G401 (cell line): Measurements from ENCODE around the gene DPH7. TPM values are rescaled to one million over a fixed set of nuclear protein-coding genes. Genes with fewer than 3 reads are reported as not detected.
"Not testable (repeated sequence)": the region's sequence is repeated elsewhere in the genome, so short reads cannot be mapped to it uniquely, and the experiment has no call there.

ENCODE experiments used
- DNase-seq: peaks from one replicate; pipeline ENCODE4 v3.0.0-alpha.2; 2015; ENCODE audit warnings: low spot score
- in situ Hi-C: cut with HindIII; loops from 2 replicates; pipeline ENCODE4 v1.10.0; 2016; ENCODE audit warnings: low sequenced_read_pairs, mixed read lengths
- total RNA-seq: library from RNA; depleted of rRNA; stranded (reverse); fragments of >200 nt; shearing (Covaris generic); gene quantifications from 2 replicates; pipeline ENCODE4 v1.2.3, GENCODE V29; 2014; rRNA removed

Gene DPH7
- total RNA-seq = 39.0 and 46.2 TPM in 2 replicates

DNA sequence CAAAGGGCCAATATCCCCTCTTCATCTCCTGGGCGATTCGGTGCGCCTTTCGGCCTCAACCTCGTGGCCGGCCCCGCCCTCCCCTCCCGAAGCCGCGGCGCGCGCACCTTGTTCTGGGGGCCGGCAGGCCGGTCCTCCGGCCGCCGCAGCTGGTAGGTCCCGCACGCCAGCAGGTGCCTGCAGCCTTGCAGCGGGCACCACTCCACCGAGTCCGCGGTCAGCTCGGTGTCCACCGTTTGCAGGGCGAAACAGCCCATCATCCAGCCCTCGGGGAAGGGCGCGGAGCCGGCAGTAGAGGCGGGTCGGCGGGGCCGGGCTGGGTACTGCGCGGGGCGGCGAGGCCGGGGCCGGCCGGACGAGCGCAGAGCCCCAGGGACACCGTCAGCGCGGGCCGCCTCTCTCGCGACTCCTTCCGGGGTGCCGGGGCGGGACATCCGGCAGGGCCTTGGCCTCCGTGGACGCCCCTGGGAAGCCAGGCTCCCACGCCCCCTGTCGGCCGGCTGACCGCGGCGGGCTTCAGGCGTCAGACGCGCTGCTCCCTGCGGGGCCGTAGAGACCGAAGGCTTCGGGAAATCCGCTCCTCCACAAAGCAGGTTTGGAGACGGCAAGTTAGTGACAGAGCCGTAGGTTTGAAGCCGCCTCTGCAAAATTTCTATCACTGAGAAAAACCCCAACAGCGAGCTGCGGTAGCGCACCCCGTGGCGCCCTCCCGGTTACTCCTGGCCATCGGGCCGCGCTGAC is at the start of gene DPH7:
Gene DPH7, minus strand, starts transcription at position 408 of the 741 bp plus-strand sequence. Its CDS starts 148 bp downstream, at position 260.
- peak; percentile 93 for DNase-seq
- in situ Hi-C loops = no loop called here

DNA sequence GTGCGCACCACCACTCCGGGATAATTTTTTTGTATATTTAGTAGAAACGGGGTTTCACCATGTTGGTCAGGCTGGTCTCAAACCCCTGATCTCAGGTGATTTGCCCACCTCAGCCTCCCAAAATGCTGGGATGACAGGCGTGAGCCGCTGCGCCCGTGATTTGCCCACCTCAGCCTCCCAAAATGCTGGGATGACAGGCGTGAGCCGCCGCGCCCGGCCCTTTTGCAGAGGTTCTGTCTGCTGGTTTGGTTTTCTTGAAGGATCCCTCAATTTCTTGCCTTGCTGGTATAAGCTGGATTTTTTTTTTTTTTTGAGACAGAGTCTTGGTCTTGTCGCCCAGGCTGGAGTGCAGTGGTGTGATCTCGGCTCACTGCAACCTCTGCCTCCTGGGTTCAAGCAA is 48.7 kb upstream of the DPH7 start:
- DNase-seq, in situ Hi-C loops: not testable (repeated sequence)

DNA sequence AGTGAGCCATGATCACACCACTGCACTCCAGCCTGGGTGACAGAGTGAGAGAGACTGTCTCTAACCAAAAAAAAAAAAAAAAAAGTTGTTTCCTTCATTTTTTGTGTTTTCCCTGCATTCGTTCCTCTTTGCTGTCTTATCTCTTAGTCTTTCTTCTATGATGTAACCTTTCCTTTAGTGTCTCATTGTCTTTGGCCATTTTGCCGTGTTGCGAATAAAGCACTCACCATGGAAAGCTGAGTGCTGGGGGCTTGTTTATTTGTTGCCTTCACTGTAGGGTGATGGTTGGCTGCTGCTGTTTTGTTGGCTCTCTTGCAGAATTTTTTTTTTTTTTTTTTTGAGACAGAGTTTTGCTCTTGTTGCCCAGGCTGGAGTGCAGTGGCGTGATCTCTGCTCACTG is 47.7 kb upstream of the DPH7 start:
- in situ Hi-C loops = no loop called here
- no peak for DNase-seq

DNA sequence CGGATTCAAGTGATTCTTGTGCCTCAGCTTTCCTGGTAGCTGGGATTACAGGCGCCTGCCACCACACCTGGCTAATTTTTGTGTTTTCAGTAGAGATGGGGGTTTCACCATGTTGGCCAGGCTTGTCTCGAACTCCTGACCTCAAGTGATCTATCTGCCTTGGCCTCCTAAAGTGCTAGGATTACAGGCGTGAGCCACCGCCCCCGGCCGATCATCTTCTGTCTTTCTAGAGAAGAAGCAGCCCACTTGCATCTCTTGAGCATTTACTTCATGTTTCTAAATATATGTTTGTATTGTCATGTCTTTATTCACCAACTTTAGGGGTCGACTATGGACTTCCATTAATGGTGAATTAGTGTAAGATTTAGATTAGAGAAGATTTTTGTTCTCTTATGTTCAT is 43.5 kb upstream of the DPH7 start:
- DNase-seq, in situ Hi-C loops: not testable (repeated sequence)

DNA sequence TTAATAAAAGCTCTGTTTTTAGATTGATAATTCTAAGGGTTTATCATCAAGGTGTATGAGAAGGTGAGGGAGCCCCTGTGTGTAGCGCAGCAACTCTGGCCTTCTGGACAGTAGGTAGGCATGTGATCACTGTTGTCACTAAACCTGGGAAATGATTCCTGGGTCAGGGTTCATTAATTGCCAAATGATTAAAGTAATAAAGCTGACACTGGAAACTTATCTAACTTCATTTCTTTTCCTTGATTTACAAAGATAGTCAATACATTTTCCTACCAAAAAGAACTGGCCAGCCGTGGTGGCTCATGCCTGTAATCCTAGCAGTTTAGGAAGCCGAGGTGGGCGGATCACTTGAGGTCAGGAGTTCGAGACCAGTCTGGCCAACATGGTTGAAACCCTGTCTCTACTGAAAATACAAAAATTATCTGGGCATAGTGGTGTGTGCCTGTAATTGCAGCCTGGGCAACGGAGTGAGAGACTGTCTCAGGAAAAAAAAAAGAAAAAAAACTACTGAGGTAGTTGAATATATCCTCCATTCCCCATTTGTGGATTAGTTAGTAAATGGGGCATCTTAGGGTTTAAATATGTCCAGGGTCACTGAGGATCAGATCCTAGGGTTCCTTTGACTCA is 42.5 kb upstream of the DPH7 start:
- DNase-seq = no peak
- in situ Hi-C loops = no loop called here

DNA sequence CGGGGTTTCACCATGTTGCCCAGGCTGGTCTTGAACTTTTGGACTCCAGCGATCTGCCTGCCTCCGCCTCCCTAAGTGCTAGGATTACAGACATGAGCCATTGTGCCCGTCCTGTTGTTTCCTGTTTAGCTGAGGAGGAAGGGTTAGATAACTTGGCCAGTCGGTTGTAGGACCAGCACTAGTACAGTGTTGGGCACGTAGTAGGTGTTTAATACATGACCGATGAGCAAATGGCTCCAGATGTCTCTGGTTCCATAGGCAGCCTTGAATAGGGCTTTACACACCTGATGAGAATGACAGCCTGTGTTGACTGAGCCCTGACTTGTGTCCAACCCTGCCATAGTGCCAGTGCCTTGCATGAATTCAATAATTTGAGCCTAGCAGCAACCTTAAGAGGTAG is 41.9 kb upstream of the DPH7 start:
- no peak for DNase-seq
- in situ Hi-C loops = no loop called here

DNA sequence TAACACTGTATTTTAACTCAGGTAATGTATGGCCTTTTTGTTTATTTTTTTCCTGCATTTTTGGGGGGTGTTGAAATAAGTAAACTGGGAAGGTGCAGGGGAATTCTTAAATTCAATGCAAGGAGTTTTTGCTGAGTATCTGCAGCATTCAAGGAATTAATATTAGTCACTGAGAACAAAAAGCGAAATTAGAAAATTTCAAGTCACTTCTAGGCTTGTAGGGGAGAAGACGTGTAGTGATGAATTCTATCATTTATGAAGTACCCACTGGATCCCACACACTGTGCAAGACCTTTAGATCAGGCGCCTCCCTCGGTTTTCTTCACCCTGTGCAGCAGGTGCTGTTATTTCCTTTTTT is 41.3 kb upstream of the DPH7 start:
- DNase-seq = no peak

DNA sequence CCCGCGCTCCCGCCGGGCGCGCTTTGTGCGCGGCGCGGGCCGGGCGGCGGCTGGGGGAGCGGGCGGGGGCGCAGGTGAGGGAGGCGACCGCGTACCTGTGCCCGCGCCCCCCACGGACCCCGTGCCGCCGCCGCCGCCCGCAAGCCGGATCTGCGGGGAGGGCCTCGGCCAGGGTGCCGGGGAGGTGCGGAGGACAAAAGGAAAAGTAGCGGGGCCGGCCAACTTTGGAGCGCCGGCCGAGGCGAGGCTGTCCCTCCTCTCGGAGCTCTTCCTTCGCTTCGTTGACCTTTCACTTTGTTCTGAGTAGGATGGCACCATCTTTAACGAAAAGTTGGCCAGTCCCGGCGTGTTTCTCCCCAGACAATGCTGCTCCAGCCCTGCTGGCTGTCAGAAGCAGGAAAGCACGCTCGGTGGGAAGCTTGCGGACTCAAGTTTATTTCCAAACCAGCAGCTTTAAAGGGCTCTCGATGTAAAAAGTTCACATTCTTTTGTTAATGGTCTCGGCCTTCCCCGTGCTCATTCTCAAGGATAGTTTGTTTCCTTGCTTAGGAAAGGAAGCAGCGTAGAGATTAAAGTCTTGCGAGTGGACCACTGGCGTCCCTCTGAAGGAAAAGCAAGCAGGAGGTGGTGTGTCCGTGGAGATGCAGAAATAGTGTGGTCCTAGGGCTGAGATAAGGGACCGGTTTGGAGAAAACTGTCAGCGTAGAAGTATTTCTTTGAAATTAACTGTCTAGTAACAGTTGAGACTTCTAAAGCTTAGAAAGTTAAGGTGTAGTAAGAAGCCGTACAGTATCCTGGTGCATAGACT is 40.7 kb upstream of the DPH7 start:
- peak; percentile 32 for DNase-seq
- in situ Hi-C loops = no loop called here

More for the DNA sequence above, 41.3 kb upstream of the DPH7 start:
- in situ Hi-C loops = no loop called here

DNA sequence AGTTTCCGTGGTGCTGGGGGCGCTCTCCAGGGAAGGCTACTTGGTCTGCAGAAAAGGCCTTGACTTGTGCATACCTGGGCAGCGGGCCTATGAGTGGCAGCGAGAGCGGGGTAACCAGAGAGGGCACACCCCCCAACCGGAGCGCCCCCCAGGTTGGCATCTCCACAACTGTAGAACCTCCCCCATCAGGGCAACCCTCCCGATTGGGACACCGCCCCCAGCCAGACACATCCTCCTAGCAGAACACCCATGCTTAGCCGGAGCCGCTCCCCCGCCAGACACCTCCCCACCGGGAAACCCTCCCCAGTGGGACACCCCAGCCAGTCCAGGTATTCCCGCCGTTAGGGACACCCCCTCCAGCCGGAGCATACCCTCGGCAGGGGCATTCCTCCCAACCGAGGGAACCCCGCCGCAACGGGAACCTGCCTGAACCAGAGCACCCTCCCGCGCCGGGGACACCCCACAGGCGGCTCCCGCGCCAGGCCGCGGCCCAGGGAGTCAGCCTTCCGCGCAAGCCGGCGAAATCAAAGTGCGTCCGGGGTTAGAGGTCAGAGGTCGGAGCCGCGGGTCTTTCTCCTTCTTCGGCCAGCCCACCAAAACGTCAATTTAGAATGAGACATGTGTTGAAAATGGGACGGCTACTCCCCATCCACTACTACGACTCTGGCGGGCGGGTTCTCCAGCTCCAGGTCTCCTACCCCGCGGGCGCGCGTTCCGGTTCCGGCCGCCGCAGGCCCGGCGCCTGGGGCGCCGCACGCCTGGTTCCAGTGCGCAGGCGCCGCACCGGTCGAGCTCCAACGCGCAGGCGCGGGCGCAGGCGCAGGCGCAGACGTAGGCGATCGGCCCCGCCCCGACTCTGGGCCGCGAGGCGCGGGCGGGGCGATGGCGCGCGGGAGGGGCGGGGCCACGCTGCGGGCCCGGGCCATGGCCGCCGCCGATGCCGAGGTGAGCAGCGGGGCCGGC is 39.7 kb upstream of the DPH7 start, which contains the start of gene EHMT1:
Gene EHMT1, plus strand, starts transcription at position 901 of the 963 bp plus-strand sequence. Its CDS starts 24 bp downstream, at position 925.
- peak; percentile 79 for DNase-seq
- in situ Hi-C loops = no loop called here

DNA sequence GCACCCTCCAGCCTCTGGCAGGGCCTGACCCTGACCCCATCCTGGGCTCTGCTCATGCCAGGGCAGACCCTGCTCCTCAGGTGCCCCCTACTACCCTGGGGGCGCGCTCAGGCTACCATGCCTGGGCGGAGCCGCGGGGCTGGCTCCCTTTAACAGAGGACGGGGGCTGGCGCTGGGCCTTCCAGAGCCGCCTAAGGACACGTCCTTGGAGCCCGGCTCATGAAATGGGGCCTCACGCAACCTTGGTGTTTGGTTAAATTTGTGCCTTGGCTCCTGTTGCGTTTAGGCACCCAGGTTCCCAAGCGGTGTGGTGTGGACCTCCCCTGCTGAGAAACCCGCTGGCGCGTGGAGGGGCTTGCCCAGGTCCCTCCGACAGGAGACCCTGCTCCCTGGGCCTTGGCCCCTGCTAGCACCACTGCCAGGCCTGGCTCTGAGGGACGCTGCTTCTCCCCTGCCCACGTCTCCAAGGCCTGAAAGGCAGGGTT is 36.7 kb upstream of the DPH7 start:
- in situ Hi-C loops = no loop called here
- no peak for DNase-seq

DNA sequence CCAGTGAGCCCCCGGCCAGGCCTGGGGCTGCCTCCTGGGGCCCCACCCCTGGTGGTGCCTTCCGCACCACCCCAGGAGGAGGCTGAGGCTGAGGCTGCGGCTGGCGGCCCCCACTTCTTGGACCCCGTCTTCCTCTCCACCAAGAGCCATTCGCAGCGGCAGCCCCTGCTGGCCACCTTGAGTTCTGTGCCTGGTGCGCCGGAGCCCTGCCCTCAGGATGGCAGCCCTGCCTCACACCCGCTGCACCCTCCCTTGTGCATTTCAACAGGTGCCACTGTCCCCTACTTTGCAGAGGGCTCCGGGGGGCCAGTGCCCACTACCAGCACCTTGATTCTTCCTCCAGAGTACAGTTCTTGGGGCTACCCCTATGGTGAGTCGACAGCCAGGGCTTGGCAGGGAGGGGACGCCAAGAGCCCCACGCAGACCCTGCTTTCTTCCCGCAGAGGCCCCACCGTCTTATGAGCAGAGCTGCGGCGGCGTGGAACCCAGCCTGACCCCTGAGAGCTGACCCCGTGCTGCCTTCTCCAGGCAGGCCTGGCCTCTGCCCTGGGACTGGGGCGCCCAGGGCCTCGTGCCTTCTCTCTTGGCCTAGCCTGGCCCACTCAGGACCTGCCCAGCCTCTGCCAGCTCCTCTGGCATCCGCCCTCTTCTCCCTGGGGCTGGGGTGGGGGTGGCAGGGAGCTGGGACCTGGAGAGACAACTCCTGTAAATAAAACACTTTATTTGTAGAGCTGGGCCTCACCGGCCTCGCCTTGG is 36.1 kb upstream of the DPH7 start:
- no peak for DNase-seq
- in situ Hi-C loops = no loop called here

DNA sequence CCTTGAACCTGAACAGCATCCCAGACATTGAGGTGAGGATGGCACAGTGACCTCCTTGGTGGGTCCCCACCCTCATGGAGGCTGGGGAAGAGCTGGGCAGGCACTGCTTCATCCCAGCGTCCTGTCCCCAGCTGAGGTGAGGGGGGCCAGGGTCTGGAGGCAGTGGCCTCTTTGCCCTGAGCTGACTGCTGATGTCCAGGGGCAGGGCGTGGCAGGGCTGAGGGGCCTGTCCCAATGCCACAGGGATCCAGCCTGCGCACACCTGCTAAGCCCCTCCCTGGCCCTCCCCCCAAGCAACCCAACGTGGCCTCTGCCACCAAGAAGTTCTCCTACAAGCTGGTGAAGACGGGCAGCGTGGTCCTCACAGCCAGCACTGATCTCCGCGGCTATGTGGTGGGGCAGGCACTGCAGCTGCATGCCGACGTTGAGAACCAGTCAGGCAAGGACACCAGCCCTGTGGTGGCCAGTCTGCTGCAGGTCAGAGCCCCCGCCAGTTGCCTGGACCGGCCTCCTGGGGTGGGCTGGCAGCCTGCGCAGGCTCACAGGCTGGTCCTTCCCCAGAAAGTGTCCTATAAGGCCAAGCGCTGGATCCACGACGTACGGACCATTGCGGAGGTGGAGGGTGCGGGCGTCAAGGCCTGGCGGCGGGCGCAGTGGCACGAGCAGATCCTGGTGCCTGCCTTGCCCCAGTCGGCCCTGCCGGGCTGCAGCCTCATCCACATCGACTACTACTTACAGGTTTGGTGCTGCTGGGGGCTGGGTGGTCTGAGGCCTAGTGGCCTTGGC is 35.2 kb upstream of the DPH7 start:
- in situ Hi-C loops = no loop called here
- DNase-seq = no peak

DNA sequence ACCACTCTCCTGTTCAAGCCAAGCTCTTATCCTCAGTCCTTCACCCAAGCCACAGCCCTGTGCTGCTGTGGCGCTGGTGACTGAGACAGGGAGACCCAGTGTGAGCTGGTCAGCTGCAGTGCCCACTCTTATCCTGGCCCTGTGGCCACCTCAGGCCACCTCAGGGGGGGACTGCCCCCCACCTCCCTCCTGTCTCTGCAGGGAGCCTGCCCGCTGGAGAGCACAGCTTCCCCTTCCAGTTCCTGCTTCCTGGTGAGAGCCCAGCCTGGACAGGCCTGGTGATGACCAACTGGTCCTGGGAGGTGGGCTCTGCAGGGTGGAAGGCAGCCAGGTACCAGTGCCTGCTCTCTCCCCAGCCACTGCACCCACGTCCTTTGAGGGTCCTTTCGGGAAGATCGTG is 34.5 kb upstream of the DPH7 start:
- DNase-seq = no peak

DNA sequence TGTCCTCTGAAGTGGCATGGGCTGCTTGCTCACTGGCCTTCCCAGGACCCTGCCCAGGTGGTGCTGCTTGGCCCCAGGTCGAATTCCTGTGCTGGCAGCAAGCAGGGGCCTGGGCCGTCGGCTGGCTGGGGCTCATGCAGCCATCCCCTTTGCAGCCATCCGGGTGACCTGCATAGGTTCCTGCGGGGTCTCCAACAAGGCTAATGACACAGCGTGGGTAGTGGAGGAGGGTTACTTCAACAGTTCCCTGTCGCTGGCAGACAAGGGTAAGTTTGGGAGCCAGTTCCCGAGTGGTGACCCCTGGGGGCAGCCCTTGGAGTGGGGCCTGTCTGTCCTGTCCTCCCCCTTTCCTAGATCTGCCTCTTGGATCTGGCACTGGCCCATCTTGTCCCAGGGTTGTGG is 34.0 kb upstream of the DPH7 start:
- DNase-seq = no peak
- in situ Hi-C loops = no loop called here

More for the DNA sequence above, 34.5 kb upstream of the DPH7 start:
- in situ Hi-C loops = no loop called here

DNA sequence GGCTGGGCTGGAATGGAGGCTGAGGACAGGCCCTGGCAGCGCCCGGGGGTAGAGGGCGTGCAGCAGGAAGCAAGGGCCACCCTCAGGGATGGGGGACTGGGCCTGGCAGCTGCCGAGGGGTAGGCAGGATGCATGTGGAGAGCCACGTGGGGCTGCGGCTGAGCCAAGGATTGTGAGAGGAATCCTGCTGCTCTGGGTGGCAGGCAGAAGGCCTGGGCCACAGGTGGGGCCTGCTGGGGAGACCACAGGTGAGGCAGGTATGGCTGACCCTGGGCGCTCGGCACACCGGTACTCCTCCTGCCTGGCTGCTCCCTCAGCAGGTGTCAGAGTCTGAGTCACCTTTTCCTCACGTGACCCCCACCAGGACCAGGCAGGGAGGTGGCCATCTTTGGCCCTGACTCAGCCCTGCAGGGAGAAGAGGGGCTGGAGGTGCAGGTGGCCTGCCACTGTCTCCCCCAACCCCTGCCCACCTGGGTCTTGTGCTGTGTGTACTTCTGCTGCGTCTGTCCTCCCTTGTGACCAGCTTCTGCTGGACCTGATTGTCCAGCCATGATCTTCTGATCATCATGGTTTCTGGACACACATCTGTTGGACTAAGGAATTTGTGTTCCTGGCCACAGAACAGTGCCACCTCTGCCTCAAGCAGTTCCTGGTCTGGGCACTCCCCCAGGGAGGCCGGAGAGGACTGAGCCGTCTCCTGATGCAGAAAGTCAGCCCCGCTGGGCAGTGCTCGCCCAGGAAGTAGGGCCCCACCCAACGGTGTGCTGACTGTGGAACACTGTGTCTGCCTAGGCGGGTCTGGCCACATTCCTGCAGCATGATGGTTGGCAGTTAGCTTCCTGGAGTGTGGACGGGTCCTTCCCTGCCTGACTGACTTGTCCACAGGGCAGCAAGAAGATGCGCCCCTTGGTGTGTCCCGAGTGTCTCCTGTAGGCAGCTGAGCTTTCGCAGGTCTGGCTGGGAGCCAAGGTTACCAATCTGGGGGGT is 33.2 kb upstream of the DPH7 start:
- DNase-seq = no peak

DNA sequence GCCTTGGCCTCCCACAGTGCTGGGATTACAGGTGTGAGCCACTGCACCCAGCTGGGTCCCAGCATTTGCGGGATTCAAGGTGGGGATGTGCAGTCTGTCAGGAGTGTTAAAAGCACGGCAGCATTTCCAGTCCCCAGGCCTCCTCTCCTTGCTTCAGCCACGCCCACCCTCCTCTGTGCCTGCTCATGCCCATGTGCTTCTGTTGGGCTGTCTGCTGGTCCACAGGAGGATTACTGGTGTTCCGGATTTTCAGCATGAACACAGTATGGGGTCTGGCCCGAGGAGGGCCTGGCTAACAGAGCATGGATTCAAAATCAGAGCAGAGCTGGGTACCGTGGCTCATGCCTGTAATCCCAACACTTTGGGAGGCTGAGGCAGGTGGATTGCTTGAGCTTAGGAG is 32.2 kb upstream of the DPH7 start:
- in situ Hi-C loops = no loop called here
- no peak for DNase-seq

More for the DNA sequence above, 33.2 kb upstream of the DPH7 start:
- in situ Hi-C loops = no loop called here
